ENCODE results near the gene PFN1.

Gene PFN1

GRCh38 chr17:4944554-4945175 is 3.7 kb downstream of the PFN1 start:
- H3K4me2 ChIP-seq = peak overlapping the region; percentile 90 to 99 (median 98)
- peak overlapping the region; percentile 91 to 100 (median 99) for H3K9ac ChIP-seq
- H3K27me3 ChIP-seq = no peaks in the 10 kb centered on the region
- H3K4me3 ChIP-seq = peak overlapping the region; percentile 85 to 100 (median 98); a peak in 19 of 20 replicates
- H3K27ac ChIP-seq = peak overlapping the region; percentile 30 to 99 (median 59); a peak in 21 of 22 replicates
- no peaks in the 10 kb centered on the region for H3K9me3 ChIP-seq (replicated peaks in 1 of 11)
- H4K20me1 ChIP-seq = peaks cover 54 to 79% (median 70%) of the 10 kb centered on the region in 11 experiments
- no peak for TF ChIP-seq Cebpa-rat (IDR thresholded peaks at IDR 0.05)
- peaks cover 45 to 61% (median 57%) of the 10 kb centered on the region in 10 experiments for H3K4me1 ChIP-seq
- H3K36me3 ChIP-seq = peaks cover 49 to 65% (median 59%) of the 10 kb centered on the region in 11 experiments

- H3K4me1 ChIP-seq = peaks cover 46 to 61% (median 58%) of the 10 kb centered on the region in 10 experiments
- H3K4me3 ChIP-seq = peak overlapping the region; percentile 85 to 100 (median 98); a peak in 19 of 20 replicates
- H3K36me3 ChIP-seq = peaks cover 49 to 65% (median 59%) of the 10 kb centered on the region in 11 experiments
- no peaks in the 10 kb centered on the region for H3K9me3 ChIP-seq (replicated peaks in 1 of 11)
- peak overlapping the region; percentile 90 to 99 (median 98) for H3K4me2 ChIP-seq
- no peak for TF ChIP-seq Cebpa-rat (IDR thresholded peaks at IDR 0.05)
- H3K27me3 ChIP-seq = no peaks in the 10 kb centered on the region
- H4K20me1 ChIP-seq = peaks cover 54 to 83% (median 70%) of the 10 kb centered on the region in 11 experiments
- peak overlapping the region; percentile 91 to 100 (median 99) for H3K9ac ChIP-seq
- peak overlapping the region; percentile 30 to 99 (median 59); a peak in 21 of 22 replicates for H3K27ac ChIP-seq
These were observed 4.2 kb downstream of the PFN1 start for GRCh38 chr17:4944163-4944553.

- Histone ChIP-seq H3K9ac (peak overlapping the region; percentile 91 to 100 (median 99); a peak in 21 of 22 replicates), H3K4me1 (peaks cover 58 to 74% (median 70%) of the 10 kb centered on the region in 10 experiments), H3K36me3 (peaks cover 57 to 73% (median 66%) of the 10 kb centered on the region in 11 experiments), H4K20me1 (peaks cover 54 to 89% (median 68%) of the 10 kb centered on the region in 11 experiments), H3K4me3 (peak overlapping the region in 9 of 10 experiments; percentile 85 to 100 (median 95); a peak in 15 of 20 replicates), H3K27me3 (no peaks in the 10 kb centered on the region), H3K4me2 (peak overlapping the region; percentile 90 to 99 (median 98)), H3K9me3 (replicated peaks in 1 of 11) (no peaks in the 10 kb centered on the region), H3K27ac (peak overlapping the region in 10 of 11 experiments; percentile 4 to 99 (median 59); a peak in 16 of 22 replicates)
- TF ChIP-seq Cebpa-rat (IDR thresholded peaks at IDR 0.05) = no peak
These were observed 5.4 kb downstream of the PFN1 start for GRCh38 chr17:4942760-4943508.

DNA sequence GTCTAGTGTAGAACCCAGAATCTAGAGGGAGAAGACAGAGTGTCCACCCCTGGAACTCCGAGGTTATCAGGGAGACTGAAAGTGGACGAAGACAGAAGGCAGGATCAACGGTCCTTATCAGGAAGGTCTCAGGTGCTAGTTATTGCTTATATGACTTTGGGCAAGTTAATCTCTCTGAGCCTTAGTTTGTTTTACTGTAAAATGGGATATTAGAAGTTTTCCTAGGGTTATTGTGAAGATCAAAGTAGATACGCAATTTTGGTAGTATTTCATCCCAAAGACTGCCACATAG is 7.1 kb downstream of the PFN1 start:
- H3K27ac ChIP-seq = peak overlapping the region; percentile 84 to 99 (median 93)
- peaks cover 40 to 84% (median 55%) of the 10 kb centered on the region in 11 experiments for H4K20me1 ChIP-seq
- peak overlapping the region; percentile 90 to 99 (median 98) for H3K4me2 ChIP-seq
- peaks cover 64 to 75% (median 69%) of the 10 kb centered on the region in 11 experiments for H3K36me3 ChIP-seq
- TF ChIP-seq Cebpa-rat (IDR thresholded peaks at IDR 0.05) = peak in 1 of 11 experiments; percentile 5; a peak in 1 of 22 replicates
- peak overlapping the region; percentile 80 to 100 (median 87) for H3K4me3 ChIP-seq
- H3K27me3 ChIP-seq = no peaks in the 10 kb centered on the region
- peaks cover 68 to 84% (median 81%) of the 10 kb centered on the region in 10 experiments for H3K4me1 ChIP-seq
- H3K9ac ChIP-seq = peak overlapping the region; percentile 91 to 100 (median 99)
- no peaks in the 10 kb centered on the region for H3K9me3 ChIP-seq (replicated peaks in 1 of 11)

GRCh38 chr17:4940555-4941318 is 7.6 kb downstream of the PFN1 start:
- Histone ChIP-seq H3K4me2 (peak overlapping the region; percentile 90 to 99 (median 98)), H3K27ac (peak overlapping the region; percentile 84 to 99 (median 93)), H3K36me3 (peaks cover 63 to 76% (median 69%) of the 10 kb centered on the region in 11 experiments), H4K20me1 (peaks cover 35 to 84% (median 50%) of the 10 kb centered on the region in 11 experiments), H3K27me3 (no peaks in the 10 kb centered on the region), H3K9me3 (replicated peaks in 1 of 11) (no peaks in the 10 kb centered on the region), H3K9ac (peak overlapping the region; percentile 91 to 100 (median 99)), H3K4me1 (peaks cover 63 to 83% (median 77%) of the 10 kb centered on the region in 10 experiments), H3K4me3 (peak overlapping the region; percentile 80 to 100 (median 87))
- TF ChIP-seq Cebpa-rat (IDR thresholded peaks at IDR 0.05) = peak in 4 of 11 experiments; percentile 37 to 82 (median 56); a peak in 5 of 22 replicates

DNA sequence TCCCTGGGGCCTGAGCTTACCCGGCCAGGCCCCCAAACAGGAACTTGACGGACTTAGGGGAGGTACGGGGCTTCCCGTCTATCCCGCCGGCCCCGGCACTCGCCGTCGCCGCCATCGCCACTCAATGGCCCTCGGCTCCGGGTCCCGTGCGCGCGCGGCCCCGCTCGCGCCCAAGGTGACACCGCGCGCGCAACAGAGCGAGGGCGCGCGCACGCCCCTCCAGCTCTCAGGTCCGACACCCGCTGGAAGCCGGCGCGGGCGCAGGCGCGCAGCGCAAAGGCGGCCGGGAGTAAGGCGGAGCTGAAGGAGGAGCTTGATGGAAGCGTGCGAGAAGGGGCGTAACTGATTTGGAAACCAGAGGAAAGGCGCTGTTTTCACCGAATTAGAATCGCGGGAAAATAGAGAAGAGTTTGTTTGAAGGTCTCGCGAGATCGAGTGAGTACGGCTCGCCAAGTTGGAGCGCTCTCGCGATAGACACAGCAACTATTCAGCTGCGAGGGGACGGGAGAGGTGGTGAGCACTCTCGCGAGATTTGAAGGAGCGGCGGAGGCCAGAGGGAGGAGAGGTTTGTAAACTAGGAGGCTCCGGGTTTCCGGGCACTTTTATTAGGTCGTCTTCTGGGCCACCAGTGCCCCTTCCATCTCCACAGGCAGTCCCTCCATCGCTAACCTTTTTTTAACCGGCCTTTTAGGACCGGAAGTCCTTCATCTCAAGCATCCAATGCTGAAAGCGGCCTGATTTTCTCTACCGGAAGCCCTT is 8.4 kb downstream of the PFN1 start, which contains the start of the genes RNF167 and SLC25A11:
Gene RNF167 (plus strand): TSS at position 473 of the 759 bp plus-strand sequence. CDS start 642 bp downstream, outside the sequence.
Gene SLC25A11 (minus strand): TSS at position 251 of the 759 bp plus-strand sequence. CDS start 136 bp downstream, at position 115.
- TF ChIP-seq Cebpa-rat (IDR thresholded peaks at IDR 0.05) = no peak
- Histone ChIP-seq H3K4me3 (peak within 1 kb of the TSS; percentile 80 to 100 (median 87)), H3K4me1 (peaks cover 55 to 83% (median 71%) of the 10 kb centered on the region in 10 experiments), H4K20me1 (peaks cover 27 to 84% (median 43%) of the 10 kb centered on the region in 11 experiments), H3K4me2 (peak within 1 kb of the TSS; percentile 97 to 100 (median 99)), H3K9ac (peak within 1 kb of the TSS; percentile 91 to 100 (median 99)), H3K36me3 (peaks cover 59 to 75% (median 67%) of the 10 kb centered on the region in 11 experiments), H3K9me3 (replicated peaks in 1 of 11) (no peaks in the 10 kb centered on the region), H3K27ac (peak within 1 kb of the TSS; percentile 84 to 99 (median 93)), H3K27me3 (no peaks in the 10 kb centered on the region)

DNA sequence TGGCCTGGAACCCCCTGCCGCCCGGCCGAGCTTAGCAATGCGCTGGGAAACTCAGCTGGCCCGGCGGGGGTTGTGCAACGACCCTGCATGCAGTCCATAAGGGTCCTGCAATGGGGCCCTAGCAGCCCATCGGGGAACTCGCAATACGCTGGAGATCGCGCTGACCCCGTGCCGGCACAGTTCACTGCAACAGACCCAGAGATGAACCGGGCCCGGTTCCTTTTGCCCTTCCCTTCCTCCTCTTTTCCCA is 8.9 kb downstream of the PFN1 start:
- Histone ChIP-seq H3K4me2 (peak overlapping the region; percentile 94 to 100 (median 98)), H3K27me3 (no peaks in the 10 kb centered on the region), H3K9me3 (replicated peaks in 1 of 11) (no peaks in the 10 kb centered on the region), H3K27ac (peak overlapping the region; percentile 66 to 99 (median 93)), H4K20me1 (peaks cover 22 to 83% (median 38%) of the 10 kb centered on the region in 11 experiments), H3K9ac (peak overlapping the region; percentile 89 to 100 (median 99)), H3K4me3 (peak overlapping the region; percentile 80 to 100 (median 87)), H3K4me1 (peaks cover 55 to 83% (median 71%) of the 10 kb centered on the region in 10 experiments), H3K36me3 (peaks cover 54 to 70% (median 62%) of the 10 kb centered on the region in 11 experiments)
- TF ChIP-seq Cebpa-rat (IDR thresholded peaks at IDR 0.05) = 0 out of 22 replicates have a peak, but pooled peaks of 2 of the 11 experiments have one; percentile 12 to 18

All from BLaER1 treated with 17β-estradiol and CSF1 and Interleukin-3, amounts not matched to agents 10 nM and 100 nM (cell line).